Ectodermal cell (in vitro differentiated cells): Measurements from ENCODE around the gene ALDH2. TPM values are rescaled to one million over a fixed set of nuclear protein-coding genes. Genes with fewer than 3 reads are reported as not detected.
A peak's percentile ranks its signal among the peaks of the same experiment; 100 is the strongest.
"Not testable (repeated sequence)": the region's sequence is repeated elsewhere in the genome, so short reads cannot be mapped to it uniquely, and the experiment has no call there.

Experiments used
- H3K27ac ChIP-seq: 2 replicates; pipeline ENCODE4 v1.7.0; 2013; ENCODE audit warnings: mild to moderate bottlenecking, low read depth, low read length; ENCODE audit not compliant: insufficient read depth, poor library complexity, severe bottlenecking
- H3K27me3 ChIP-seq: 2 replicates; pipeline ENCODE4 v1.7.0; 2013; ENCODE audit warnings: mild to moderate bottlenecking, low read length; ENCODE audit not compliant: insufficient read depth, control insufficient read depth, poor library complexity, severe bottlenecking
- H3K36me3 ChIP-seq: one replicate; pipeline ENCODE4 v1.7.0; 2013; ENCODE audit warnings: low read length; ENCODE audit not compliant: control insufficient read depth, insufficient read depth
- H3K4me1 ChIP-seq: one replicate; pipeline ENCODE4 v1.7.0; 2013; ENCODE audit warnings: low read length; ENCODE audit not compliant: control insufficient read depth, insufficient read depth
- H3K4me3 ChIP-seq: 2 replicates; pipeline ENCODE4 v1.7.0; 2013; ENCODE audit warnings: low read depth, low read length, control low read depth; ENCODE audit not compliant: insufficient read depth
- H3K9me3 ChIP-seq: 2 replicates; pipeline ENCODE4 v1.7.0; 2013; ENCODE audit warnings: mild to moderate bottlenecking, low read length, moderate library complexity; ENCODE audit not compliant: control insufficient read depth
- WGBS, 2 experiments: methylation state at CpG; one replicate each; pipeline ENCODE4 v1.1.7; 2013; ENCODE audit warnings: missing lambda C conversion rate in 2 of 2; 5-methylcytosine and 5-hydroxymethylcytosine counted together
- polyA plus RNA-seq, 4 experiments: library from polyadenylated mRNA; stranded (reverse); fragments of 50-300 nt; gene quantifications; one replicate each; pipeline ENCODE4 v1.2.3, GENCODE V29; 2013

Gene ALDH2
- 57.5 TPM for polyA plus RNA-seq (2013, experiment 1 of 4)
- polyA plus RNA-seq (2013, experiment 2 of 4), result 66.4 TPM
- polyA plus RNA-seq (2013, experiment 3 of 4), result 45.2 TPM
- polyA plus RNA-seq (2013, experiment 4 of 4), result 49.4 TPM

- Histone ChIP-seq H3K27me3 (peaks cover 20% of the 10 kb centered on the region), H3K27ac (no peak within 1 kb of the TSS)
These were observed at the start of gene ALDH2 for GRCh38 chr12:111766608-111767361. Gene ALDH2, plus strand, starts transcription at chr12:111766933. Its CDS starts 50 bp downstream, at chr12:111766983.

GRCh38 chr12:111719316-111719715 is 47.4 kb upstream of the ALDH2 start:
- not testable (repeated sequence) for H3K9me3 ChIP-seq, H3K4me3 ChIP-seq, H3K27me3 ChIP-seq, H3K4me1 ChIP-seq, H3K27ac ChIP-seq
- 94 to 95% methylated on average over 10 of the region's 10 CpGs for WGBS, 2 experiments
- peaks cover 27% of the 10 kb centered on the region for H3K36me3 ChIP-seq

More at GRCh38 chr12:111766608-111767361, at the start of gene ALDH2:
- H3K4me1 ChIP-seq, result no peaks in the 10 kb centered on the region
- no peaks in the 10 kb centered on the region for H3K9me3 ChIP-seq
- H3K36me3 ChIP-seq, result no peaks in the 10 kb centered on the region
- peak within 1 kb of the TSS; percentile 70 for H3K4me3 ChIP-seq
- WGBS, 2 experiments, result 1% methylated on average over 73 of the region's 73 CpGs

GRCh38 chr12:111720457-111720856 is 46.3 kb upstream of the ALDH2 start:
- Histone ChIP-seq H3K27me3 (no peaks in the 10 kb centered on the region), H3K4me3 (no peak overlapping the region), H3K36me3 (peaks cover 27% of the 10 kb centered on the region), H3K9me3 (no peaks in the 10 kb centered on the region), H3K27ac (no peak overlapping the region), H3K4me1 (no peaks in the 10 kb centered on the region)
- 91 to 97% methylated on average over 4 to 5 of the region's 6 CpGs for WGBS, 2 experiments

- not testable (repeated sequence) for H3K4me3 ChIP-seq, H3K27me3 ChIP-seq, H3K4me1 ChIP-seq, H3K27ac ChIP-seq, H3K9me3 ChIP-seq
- 96 to 97% methylated on average over 38 to 45 of the region's 46 CpGs for WGBS, 2 experiments
- peaks cover 24% of the 10 kb centered on the region for H3K36me3 ChIP-seq
These were observed 42.9 kb upstream of the ALDH2 start for GRCh38 chr12:111723646-111724360.

GRCh38 chr12:111728795-111729194 is 37.9 kb upstream of the ALDH2 start:
- Histone ChIP-seq H3K27ac (no peak overlapping the region), H3K9me3 (no peaks in the 10 kb centered on the region), H3K4me1 (no peaks in the 10 kb centered on the region), H3K36me3 (peaks cover 6% of the 10 kb centered on the region), H3K27me3 (no peaks in the 10 kb centered on the region), H3K4me3 (no peak overlapping the region)
- WGBS, 2 experiments, result 91 to 94% methylated on average over 2 of the region's 2 CpGs

GRCh38 chr12:111730420-111730819 is 36.3 kb upstream of the ALDH2 start:
- WGBS, 2 experiments, result 96% methylated on average over 9 of the region's 9 CpGs
- Histone ChIP-seq H3K27ac (no peak overlapping the region), H3K27me3 (no peaks in the 10 kb centered on the region), H3K4me1 (no peaks in the 10 kb centered on the region), H3K36me3 (peaks cover 6% of the 10 kb centered on the region), H3K9me3 (no peaks in the 10 kb centered on the region), H3K4me3 (no peak overlapping the region)

GRCh38 chr12:111732786-111733185 is 33.9 kb upstream of the ALDH2 start:
- H3K27me3 ChIP-seq, result no peaks in the 10 kb centered on the region
- no peaks in the 10 kb centered on the region for H3K9me3 ChIP-seq
- WGBS, 2 experiments, result 92 to 93% methylated on average over 4 of the region's 4 CpGs
- H3K36me3 ChIP-seq, result peaks cover 9% of the 10 kb centered on the region
- no peak overlapping the region for H3K27ac ChIP-seq
- H3K4me1 ChIP-seq, result no peaks in the 10 kb centered on the region
- H3K4me3 ChIP-seq, result no peak overlapping the region

GRCh38 chr12:111733340-111733915 is 33.3 kb upstream of the ALDH2 start:
- Histone ChIP-seq H3K4me3 (no peak overlapping the region), H3K36me3 (peaks cover 9% of the 10 kb centered on the region), H3K27me3 (no peaks in the 10 kb centered on the region), H3K27ac (no peak overlapping the region), H3K4me1 (no peaks in the 10 kb centered on the region), H3K9me3 (no peaks in the 10 kb centered on the region)
- 92 to 93% methylated on average over 8 of the region's 8 CpGs for WGBS, 2 experiments

GRCh38 chr12:111739524-111739923 is 27.2 kb upstream of the ALDH2 start:
- WGBS, 2 experiments, result 95 to 96% methylated on average over 9 of the region's 9 CpGs
- H3K27me3 ChIP-seq, H3K27ac ChIP-seq, H3K9me3 ChIP-seq, H3K4me3 ChIP-seq, H3K36me3 ChIP-seq, H3K4me1 ChIP-seq: not testable (repeated sequence)

- WGBS, 2 experiments, result 91 to 93% methylated on average over 3 of the region's 4 CpGs
- Histone ChIP-seq H3K36me3 (peaks cover 15% of the 10 kb centered on the region), H3K27ac (no peak overlapping the region), H3K27me3 (no peaks in the 10 kb centered on the region), H3K9me3 (no peaks in the 10 kb centered on the region), H3K4me1 (no peaks in the 10 kb centered on the region), H3K4me3 (no peak overlapping the region)
These were observed 25.4 kb upstream of the ALDH2 start for GRCh38 chr12:111741235-111741812.
